ENCODE measurements around the gene CARMIL1. TPM values are rescaled to one million over a fixed set of nuclear protein-coding genes. Genes with fewer than 3 reads are reported as not detected.

Gene CARMIL1
- 1.7 and 1.9 TPM in 2 replicates for total RNA-seq

GRCh38 chr6:25278914-25279747 is at the start of gene CARMIL1:
Gene CARMIL1 (plus strand): TSS chr6:25279374. CDS start chr6:25279796, 422 bp downstream.
- H3K4me1 Mint-ChIP-seq (ENCODE audit: low read depth): peaks cover 30% of the 10 kb centered on the region
- intact Hi-C loops (cut with micrococcal nuclease): loop anchor here (1.0 to 5.0 kb wide), 5 partner anchors 9 to 663 kb away; no protein-coding TSS in a partner anchor
- H3K9me3 Mint-ChIP-seq: no peaks in the 10 kb centered on the region
- H3K27ac Mint-ChIP-seq: peak within 1 kb of the TSS; percentile 79
- peaks cover 12% of the 10 kb centered on the region for H3K27me3 Mint-ChIP-seq (ENCODE audit: insufficient read depth)
- peak within 1 kb of the TSS; percentile 88 for H3K4me3 Mint-ChIP-seq
- no peaks in the 10 kb centered on the region for H3K36me3 Mint-ChIP-seq (ENCODE audit: low read depth)
- peak; percentile 67 for DNase-seq (ENCODE audit: low spot score)

DNA sequence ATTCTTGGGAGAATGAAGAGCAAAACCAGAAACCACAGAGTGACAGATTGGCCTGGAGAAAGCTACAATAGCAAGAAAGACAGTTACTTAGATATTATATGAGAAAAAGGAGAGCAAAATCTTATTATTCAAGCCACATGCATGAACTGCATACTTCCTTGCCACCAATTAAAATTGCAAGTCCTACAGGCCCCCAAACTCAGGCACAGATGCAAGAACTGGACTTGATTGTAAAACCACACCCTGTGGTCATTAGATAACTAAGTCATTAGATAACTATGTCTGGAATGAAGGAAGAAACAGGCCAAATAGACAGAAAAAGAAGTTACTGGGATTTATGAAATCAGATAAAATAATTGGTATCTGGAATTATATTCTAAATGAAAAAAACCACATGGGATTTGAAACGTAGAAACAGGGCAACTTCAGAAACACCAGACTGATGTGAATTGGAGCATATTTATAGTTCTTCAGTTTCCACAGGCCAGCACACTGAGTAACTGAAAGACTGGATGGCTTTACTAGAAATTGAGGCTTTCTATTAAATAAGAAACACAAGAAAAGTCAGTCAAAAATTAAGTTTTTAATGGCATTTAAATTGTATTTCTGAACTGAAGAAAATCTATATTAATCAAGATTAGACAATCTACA is 49.4 kb upstream of the CARMIL1 start:
- Mint-ChIP-seq H3K27ac (no peak overlapping the region), H3K4me1 (ENCODE audit: low read depth) (no peaks in the 10 kb centered on the region), H3K27me3 (ENCODE audit: insufficient read depth) (no peaks in the 10 kb centered on the region), H3K36me3 (ENCODE audit: low read depth) (no peaks in the 10 kb centered on the region), H3K4me3 (no peak overlapping the region), H3K9me3 (no peaks in the 10 kb centered on the region)
- intact Hi-C loops (cut with micrococcal nuclease): no loop called here
- DNase-seq (ENCODE audit: low spot score): no peak

- Mint-ChIP-seq H3K9me3 (no peaks in the 10 kb centered on the region), H3K4me1 (ENCODE audit: low read depth) (peaks cover 6% of the 10 kb centered on the region), H3K27ac (no peak overlapping the region), H3K36me3 (ENCODE audit: low read depth) (no peaks in the 10 kb centered on the region), H3K4me3 (no peak overlapping the region), H3K27me3 (ENCODE audit: insufficient read depth) (no peaks in the 10 kb centered on the region)
- DNase-seq (ENCODE audit: low spot score): no peak
- intact Hi-C loops (cut with micrococcal nuclease): no loop called here
Observed at GRCh38 chr6:25232479-25232878, 46.7 kb upstream of the CARMIL1 start.

DNA sequence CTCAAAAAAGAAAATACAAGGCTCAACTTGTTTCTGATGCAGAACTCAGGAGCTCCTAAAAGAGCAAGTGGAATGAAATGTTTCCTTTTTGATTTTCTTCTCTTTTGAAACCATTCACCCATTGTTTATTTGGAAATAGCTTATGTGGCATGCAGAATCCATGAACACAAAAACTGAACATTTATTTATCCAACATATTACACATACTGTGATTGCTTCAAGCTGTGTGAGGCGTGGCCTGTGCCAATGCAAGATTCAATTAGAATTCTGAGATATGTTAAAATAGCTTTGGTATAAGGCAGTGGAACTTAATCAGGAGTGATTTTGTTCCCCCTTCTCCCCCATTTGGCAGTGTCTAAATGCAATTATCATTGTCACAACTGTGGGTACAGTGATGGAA is 45.9 kb upstream of the CARMIL1 start:
- intact Hi-C loops (cut with micrococcal nuclease): no loop called here
- DNase-seq (ENCODE audit: low spot score): no peak
- peaks cover 8% of the 10 kb centered on the region for H3K4me1 Mint-ChIP-seq (ENCODE audit: low read depth)
- no peaks in the 10 kb centered on the region for H3K9me3 Mint-ChIP-seq
- no peaks in the 10 kb centered on the region for H3K36me3 Mint-ChIP-seq (ENCODE audit: low read depth)
- H3K27me3 Mint-ChIP-seq (ENCODE audit: insufficient read depth): no peaks in the 10 kb centered on the region
- no peak overlapping the region for H3K27ac Mint-ChIP-seq
- H3K4me3 Mint-ChIP-seq: no peak overlapping the region

DNA sequence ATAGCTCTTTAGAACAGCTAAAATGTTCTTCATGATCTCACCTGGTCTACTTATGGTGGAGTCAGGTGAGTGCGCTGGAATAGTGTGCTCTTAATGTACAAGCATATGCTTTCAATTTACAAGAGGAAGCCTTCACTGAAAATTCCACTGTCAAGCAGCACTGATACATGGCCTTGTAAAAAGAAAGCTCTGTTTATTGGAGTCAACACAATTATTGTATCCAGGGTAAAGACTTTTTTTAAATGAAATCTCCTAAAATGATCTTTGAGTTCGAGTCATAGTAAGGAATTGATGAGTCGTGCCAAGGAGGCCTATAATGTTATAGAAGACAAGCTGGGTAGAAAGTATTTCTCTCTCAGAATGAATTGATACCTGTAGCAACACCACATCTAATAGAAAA is 41.6 kb upstream of the CARMIL1 start:
- Mint-ChIP-seq H3K27ac (no peak overlapping the region), H3K36me3 (ENCODE audit: low read depth) (no peaks in the 10 kb centered on the region), H3K4me3 (no peak overlapping the region), H3K27me3 (ENCODE audit: insufficient read depth) (peaks cover 4% of the 10 kb centered on the region), H3K4me1 (ENCODE audit: low read depth) (peaks cover 8% of the 10 kb centered on the region), H3K9me3 (no peaks in the 10 kb centered on the region)
- no peak for DNase-seq (ENCODE audit: low spot score)
- intact Hi-C loops (cut with micrococcal nuclease): no loop called here

- no peaks in the 10 kb centered on the region for H3K36me3 Mint-ChIP-seq (ENCODE audit: low read depth)
- intact Hi-C loops (cut with micrococcal nuclease): no loop called here
- DNase-seq (ENCODE audit: low spot score): no peak
- H3K27me3 Mint-ChIP-seq (ENCODE audit: insufficient read depth): peaks cover 4% of the 10 kb centered on the region
- peaks cover 8% of the 10 kb centered on the region for H3K4me1 Mint-ChIP-seq (ENCODE audit: low read depth)
- H3K27ac Mint-ChIP-seq: no peak overlapping the region
- no peaks in the 10 kb centered on the region for H3K9me3 Mint-ChIP-seq
- no peak overlapping the region for H3K4me3 Mint-ChIP-seq
Observed at GRCh38 chr6:25239059-25239458, 40.1 kb upstream of the CARMIL1 start.

GRCh38 chr6:25239498-25239897 is 39.7 kb upstream of the CARMIL1 start:
- no peak overlapping the region for H3K27ac Mint-ChIP-seq
- H3K36me3 Mint-ChIP-seq (ENCODE audit: low read depth): no peaks in the 10 kb centered on the region
- no peaks in the 10 kb centered on the region for H3K9me3 Mint-ChIP-seq
- H3K4me3 Mint-ChIP-seq: no peak overlapping the region
- no peak for DNase-seq (ENCODE audit: low spot score)
- peaks cover 5% of the 10 kb centered on the region for H3K27me3 Mint-ChIP-seq (ENCODE audit: insufficient read depth)
- intact Hi-C loops (cut with micrococcal nuclease): no loop called here
- H3K4me1 Mint-ChIP-seq (ENCODE audit: low read depth): peaks cover 8% of the 10 kb centered on the region

DNA sequence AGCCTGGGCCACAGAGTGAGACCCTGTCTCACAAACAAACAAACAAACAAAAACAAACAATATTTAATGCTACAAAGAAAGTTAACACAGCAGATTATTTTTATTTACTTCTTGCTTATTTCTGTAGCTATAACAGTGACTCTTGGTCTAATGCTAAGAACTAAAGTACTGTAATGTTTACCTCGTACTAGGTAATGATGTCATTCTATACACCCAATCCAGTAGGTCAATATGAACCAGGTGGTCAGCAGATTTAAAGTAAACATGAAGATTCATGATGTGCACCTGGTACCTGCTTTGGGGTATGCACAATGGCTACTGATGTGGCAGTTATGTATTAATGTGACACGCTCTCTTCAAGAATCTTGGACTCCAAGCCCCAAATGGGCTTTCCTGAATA is 36.6 kb upstream of the CARMIL1 start:
- no peaks in the 10 kb centered on the region for H3K9me3 Mint-ChIP-seq
- intact Hi-C loops (cut with micrococcal nuclease): no loop called here
- H3K27ac Mint-ChIP-seq: no peak overlapping the region
- peaks cover 9% of the 10 kb centered on the region for H3K27me3 Mint-ChIP-seq (ENCODE audit: insufficient read depth)
- H3K36me3 Mint-ChIP-seq (ENCODE audit: low read depth): no peaks in the 10 kb centered on the region
- DNase-seq (ENCODE audit: low spot score): no peak
- H3K4me1 Mint-ChIP-seq (ENCODE audit: low read depth): peaks cover 2% of the 10 kb centered on the region
- H3K4me3 Mint-ChIP-seq: no peak overlapping the region

GRCh38 chr6:25244865-25245264 is 34.3 kb upstream of the CARMIL1 start:
- H3K27ac Mint-ChIP-seq: no peak overlapping the region
- H3K36me3 Mint-ChIP-seq (ENCODE audit: low read depth): no peaks in the 10 kb centered on the region
- peaks cover 7% of the 10 kb centered on the region for H3K27me3 Mint-ChIP-seq (ENCODE audit: insufficient read depth)
- no peaks in the 10 kb centered on the region for H3K4me1 Mint-ChIP-seq (ENCODE audit: low read depth)
- H3K9me3 Mint-ChIP-seq: no peaks in the 10 kb centered on the region
- no peak for DNase-seq (ENCODE audit: low spot score)
- intact Hi-C loops (cut with micrococcal nuclease): no loop called here
- no peak overlapping the region for H3K4me3 Mint-ChIP-seq

DNA sequence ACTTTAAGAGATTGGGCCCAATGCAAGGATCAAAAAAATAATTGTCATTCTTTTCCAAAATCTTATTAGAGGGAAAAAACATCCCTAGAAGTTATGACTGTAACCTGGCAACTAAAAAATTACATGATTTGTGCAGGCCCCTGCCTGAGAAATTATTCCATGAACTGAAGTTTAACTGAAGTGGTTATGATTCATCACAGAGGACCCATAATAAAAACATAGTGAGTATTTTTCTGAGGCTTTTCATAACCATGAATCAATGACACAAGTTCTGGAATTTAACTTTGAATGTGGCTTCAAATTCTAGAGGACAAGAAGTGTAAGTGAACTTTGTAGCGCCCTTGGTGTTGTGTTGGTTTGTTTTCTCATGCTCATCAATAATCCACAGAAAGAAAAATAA is 31.1 kb upstream of the CARMIL1 start:
- H3K9me3 Mint-ChIP-seq: no peaks in the 10 kb centered on the region
- H3K27ac Mint-ChIP-seq: no peak overlapping the region
- peaks cover 12% of the 10 kb centered on the region for H3K4me1 Mint-ChIP-seq (ENCODE audit: low read depth)
- no peak overlapping the region for H3K4me3 Mint-ChIP-seq
- peaks cover 6% of the 10 kb centered on the region for H3K27me3 Mint-ChIP-seq (ENCODE audit: insufficient read depth)
- intact Hi-C loops (cut with micrococcal nuclease): no loop called here
- no peak for DNase-seq (ENCODE audit: low spot score)
- H3K36me3 Mint-ChIP-seq (ENCODE audit: low read depth): no peaks in the 10 kb centered on the region

DNA sequence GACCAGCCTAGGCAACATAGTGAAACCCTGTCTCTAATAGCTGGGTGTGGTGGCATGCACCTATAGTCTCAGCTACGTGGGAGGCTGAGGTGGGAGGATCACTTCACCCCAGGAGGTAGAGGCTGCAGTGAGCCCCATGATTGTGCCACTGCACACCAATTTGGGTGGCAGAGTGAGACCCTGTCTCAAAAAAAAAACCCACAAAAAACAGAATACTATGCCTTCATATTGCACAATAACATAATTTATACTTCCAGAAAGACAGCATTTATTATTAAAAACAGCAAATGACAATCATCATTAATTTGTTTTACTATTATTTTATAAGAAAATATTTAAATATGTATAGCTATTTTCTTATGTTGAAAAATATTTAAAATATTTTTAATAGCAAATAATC is 30.0 kb upstream of the CARMIL1 start:
- Mint-ChIP-seq H3K4me3 (no peak overlapping the region), H3K27me3 (ENCODE audit: insufficient read depth) (peaks cover 6% of the 10 kb centered on the region), H3K27ac (no peak overlapping the region), H3K36me3 (ENCODE audit: low read depth) (no peaks in the 10 kb centered on the region), H3K9me3 (no peaks in the 10 kb centered on the region), H3K4me1 (ENCODE audit: low read depth) (peaks cover 12% of the 10 kb centered on the region)
- no peak for DNase-seq (ENCODE audit: low spot score)
- intact Hi-C loops (cut with micrococcal nuclease): no loop called here

GRCh38 chr6:25250878-25251277 is 28.3 kb upstream of the CARMIL1 start:
- H3K9me3 Mint-ChIP-seq: no peaks in the 10 kb centered on the region
- H3K4me3 Mint-ChIP-seq: no peak overlapping the region
- H3K36me3 Mint-ChIP-seq (ENCODE audit: low read depth): no peaks in the 10 kb centered on the region
- peaks cover 3% of the 10 kb centered on the region for H3K27me3 Mint-ChIP-seq (ENCODE audit: insufficient read depth)
- H3K4me1 Mint-ChIP-seq (ENCODE audit: low read depth): peaks cover 12% of the 10 kb centered on the region
- DNase-seq (ENCODE audit: low spot score): no peak
- intact Hi-C loops (cut with micrococcal nuclease): no loop called here
- no peak overlapping the region for H3K27ac Mint-ChIP-seq

- H3K36me3 Mint-ChIP-seq (ENCODE audit: low read depth): no peaks in the 10 kb centered on the region
- H3K27me3 Mint-ChIP-seq (ENCODE audit: insufficient read depth): peaks cover 3% of the 10 kb centered on the region
- H3K9me3 Mint-ChIP-seq: no peaks in the 10 kb centered on the region
- no peak overlapping the region for H3K4me3 Mint-ChIP-seq
- no peak for DNase-seq (ENCODE audit: low spot score)
- intact Hi-C loops (cut with micrococcal nuclease): no loop called here
- H3K27ac Mint-ChIP-seq: no peak overlapping the region
- peaks cover 12% of the 10 kb centered on the region for H3K4me1 Mint-ChIP-seq (ENCODE audit: low read depth)
Observed at GRCh38 chr6:25251426-25251825, 27.7 kb upstream of the CARMIL1 start.

Data from activated T-helper 1 cell treated with anti-CD3 and anti-CD28 coated beads, Interleukin-12 subunit alpha, Interleukin-12 subunit beta, Interleukin-2, Interleukin-4 antibody, amounts not matched to agents 30 ng/mL and 10 ng/mL and 1 ng/mL, durations not matched to agents 14 hours and 24 hours and 36 hours (primary cell).